ENCODE results near the gene PTPRN2.

DNA sequence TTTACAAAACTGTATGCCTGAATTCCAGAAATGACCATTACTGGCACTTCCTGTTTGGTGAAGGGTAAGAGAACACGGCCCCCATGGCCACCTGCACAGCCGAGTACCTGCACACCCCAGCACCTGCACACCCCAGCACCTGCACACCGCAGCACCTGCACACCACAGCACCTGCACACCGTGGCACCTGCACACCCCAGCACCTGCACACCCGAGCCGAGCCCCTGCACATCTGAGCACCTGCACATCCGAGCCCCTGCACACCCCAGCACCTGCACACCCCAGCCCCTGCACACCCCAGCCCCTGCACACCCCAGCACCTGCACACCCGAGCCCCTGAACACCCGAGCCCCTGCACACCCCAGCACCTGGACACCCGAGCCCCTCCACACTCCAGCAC lies 1007.3 kb downstream of the PTPRN2 start:
- TF ChIP-seq, protein P1, sequence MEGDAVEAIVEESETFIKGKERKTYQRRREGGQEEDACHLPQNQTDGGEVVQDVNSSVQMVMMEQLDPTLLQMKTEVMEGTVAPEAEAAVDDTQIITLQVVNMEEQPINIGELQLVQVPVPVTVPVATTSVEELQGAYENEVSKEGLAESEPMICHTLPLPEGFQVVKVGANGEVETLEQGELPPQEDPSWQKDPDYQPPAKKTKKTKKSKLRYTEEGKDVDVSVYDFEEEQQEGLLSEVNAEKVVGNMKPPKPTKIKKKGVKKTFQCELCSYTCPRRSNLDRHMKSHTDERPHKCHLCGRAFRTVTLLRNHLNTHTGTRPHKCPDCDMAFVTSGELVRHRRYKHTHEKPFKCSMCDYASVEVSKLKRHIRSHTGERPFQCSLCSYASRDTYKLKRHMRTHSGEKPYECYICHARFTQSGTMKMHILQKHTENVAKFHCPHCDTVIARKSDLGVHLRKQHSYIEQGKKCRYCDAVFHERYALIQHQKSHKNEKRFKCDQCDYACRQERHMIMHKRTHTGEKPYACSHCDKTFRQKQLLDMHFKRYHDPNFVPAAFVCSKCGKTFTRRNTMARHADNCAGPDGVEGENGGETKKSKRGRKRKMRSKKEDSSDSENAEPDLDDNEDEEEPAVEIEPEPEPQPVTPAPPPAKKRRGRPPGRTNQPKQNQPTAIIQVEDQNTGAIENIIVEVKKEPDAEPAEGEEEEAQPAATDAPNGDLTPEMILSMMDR (conservative IDR thresholded peaks at IDR 0.05; ENCODE audit: low read length): no peak
- no peak for TF ChIP-seq EZH2phosphoT487 (IDR thresholded peaks at IDR 0.05; ENCODE audit: borderline replicate concordance, low read depth, low read length)

All from OCI-LY7 (cell line).